ENCODE results near the gene PCDHGC4.
A peak's percentile ranks its signal among the peaks of the same experiment; 100 is the strongest.

PCDHGC4 gene

DNA sequence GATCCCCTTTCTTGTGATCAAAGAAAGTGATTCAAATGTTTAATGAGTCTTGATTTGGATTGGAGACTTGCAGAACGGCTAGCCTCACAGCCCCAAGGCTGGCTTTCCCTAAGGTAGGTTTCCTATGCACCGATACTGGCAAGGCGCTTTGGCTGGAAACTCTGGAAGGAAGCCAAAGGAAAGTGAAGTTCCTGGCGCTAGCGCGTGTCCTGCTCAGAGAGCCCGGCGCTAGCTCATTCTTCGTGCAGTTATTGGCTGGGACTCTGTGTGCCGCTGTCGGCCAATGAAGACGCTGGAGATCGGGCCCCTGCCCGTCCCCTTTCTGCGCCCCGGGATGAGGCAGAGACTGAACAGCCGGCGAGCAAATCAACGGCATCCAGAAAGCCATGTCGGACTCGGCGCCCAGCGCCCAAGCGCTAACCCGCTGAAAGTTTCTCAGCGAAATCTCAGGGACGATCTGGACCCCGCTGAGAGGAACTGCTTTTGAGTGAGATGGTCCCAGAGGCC, 9.2 kb upstream of the PCDHGC4 start, which contains the start of gene PCDHGC3:
PCDHGC3 (plus strand) TSS at position 342 of the 507 bp plus-strand sequence; CDS start at position 493, 151 bp downstream.
- Histone ChIP-seq H3K4me3 (ENCODE audit: low read length) (peak within 1 kb of the TSS; percentile 62), H3K4me2 (ENCODE audit: low read depth, low read length) (peak within 1 kb of the TSS; percentile 97), H3K27ac (ENCODE audit: low read length) (no peak within 1 kb of the TSS)

DNA sequence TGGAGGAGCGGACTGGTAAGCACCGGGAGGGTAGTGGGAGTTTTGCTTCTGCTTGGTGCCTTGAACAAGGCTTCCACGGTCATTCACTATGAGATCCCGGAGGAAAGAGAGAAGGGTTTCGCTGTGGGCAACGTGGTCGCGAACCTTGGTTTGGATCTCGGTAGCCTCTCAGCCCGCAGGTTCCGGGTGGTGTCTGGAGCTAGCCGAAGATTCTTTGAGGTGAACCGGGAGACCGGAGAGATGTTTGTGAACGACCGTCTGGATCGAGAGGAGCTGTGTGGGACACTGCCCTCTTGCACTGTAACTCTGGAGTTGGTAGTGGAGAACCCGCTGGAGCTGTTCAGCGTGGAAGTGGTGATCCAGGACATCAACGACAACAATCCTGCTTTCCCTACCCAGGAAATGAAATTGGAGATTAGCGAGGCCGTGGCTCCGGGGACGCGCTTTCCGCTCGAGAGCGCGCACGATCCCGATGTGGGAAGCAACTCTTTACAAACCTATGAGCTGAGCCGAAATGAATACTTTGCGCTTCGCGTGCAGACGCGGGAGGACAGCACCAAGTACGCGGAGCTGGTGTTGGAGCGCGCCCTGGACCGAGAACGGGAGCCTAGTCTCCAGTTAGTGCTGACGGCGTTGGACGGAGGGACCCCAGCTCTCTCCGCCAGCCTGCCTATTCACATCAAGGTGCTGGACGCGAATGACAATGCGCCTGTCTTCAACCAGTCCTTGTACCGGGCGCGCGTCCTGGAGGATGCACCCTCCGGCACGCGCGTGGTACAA, 8.5 kb upstream of the PCDHGC4 start:
- Histone ChIP-seq H3K9me3 (replicated peaks; ENCODE audit: insufficient read depth, low read length) (no peaks in the 10 kb centered on the region), H4K20me1 (ENCODE audit: insufficient read depth, low read length) (no peaks in the 10 kb centered on the region), H3K4me1 (ENCODE audit: low read length) (peaks cover 5% of the 10 kb centered on the region), H3K9ac (ENCODE audit: low read length) (peak overlapping the region; percentile 2; the same call in 1 of the 2 replicates), H3K27me3 (replicated peaks; ENCODE audit: insufficient read depth, low read length) (no peaks in the 10 kb centered on the region), H3K36me3 (replicated peaks; ENCODE audit: insufficient read depth, low read length) (no peaks in the 10 kb centered on the region), H3K4me3 (ENCODE audit: low read length) (peak overlapping the region; percentile 62), H3F3A (ENCODE audit: insufficient read depth, low read length) (no peaks in the 10 kb centered on the region), H3K79me2 (ENCODE audit: low read length) (no peaks in the 10 kb centered on the region), H2AFZ (ENCODE audit: low read length) (peak overlapping the region; percentile 75), H3K9me2 (replicated peaks; ENCODE audit: insufficient read depth, low read length) (no peaks in the 10 kb centered on the region), H3K27ac (ENCODE audit: low read length) (no peak overlapping the region), H3K4me2 (ENCODE audit: low read depth, low read length) (peak overlapping the region; percentile 97)
- TF ChIP-seq EZH2 (optimal IDR thresholded peaks at IDR 0.05; ENCODE audit: low read depth, low read length) (no peak), EZH2phosphoT487 (IDR thresholded peaks at IDR 0.05; ENCODE audit: low read length) (no peak)
- TF ChIP-seq, protein P1, sequence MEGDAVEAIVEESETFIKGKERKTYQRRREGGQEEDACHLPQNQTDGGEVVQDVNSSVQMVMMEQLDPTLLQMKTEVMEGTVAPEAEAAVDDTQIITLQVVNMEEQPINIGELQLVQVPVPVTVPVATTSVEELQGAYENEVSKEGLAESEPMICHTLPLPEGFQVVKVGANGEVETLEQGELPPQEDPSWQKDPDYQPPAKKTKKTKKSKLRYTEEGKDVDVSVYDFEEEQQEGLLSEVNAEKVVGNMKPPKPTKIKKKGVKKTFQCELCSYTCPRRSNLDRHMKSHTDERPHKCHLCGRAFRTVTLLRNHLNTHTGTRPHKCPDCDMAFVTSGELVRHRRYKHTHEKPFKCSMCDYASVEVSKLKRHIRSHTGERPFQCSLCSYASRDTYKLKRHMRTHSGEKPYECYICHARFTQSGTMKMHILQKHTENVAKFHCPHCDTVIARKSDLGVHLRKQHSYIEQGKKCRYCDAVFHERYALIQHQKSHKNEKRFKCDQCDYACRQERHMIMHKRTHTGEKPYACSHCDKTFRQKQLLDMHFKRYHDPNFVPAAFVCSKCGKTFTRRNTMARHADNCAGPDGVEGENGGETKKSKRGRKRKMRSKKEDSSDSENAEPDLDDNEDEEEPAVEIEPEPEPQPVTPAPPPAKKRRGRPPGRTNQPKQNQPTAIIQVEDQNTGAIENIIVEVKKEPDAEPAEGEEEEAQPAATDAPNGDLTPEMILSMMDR (IDR thresholded peaks at IDR 0.05; ENCODE audit: low read length) = no peak
- peak; percentile 16 for DNase-seq

More for the DNA sequence above, 9.2 kb upstream of the PCDHGC4 start, which contains the start of gene PCDHGC3:
- H3K27me3 ChIP-seq (replicated peaks; ENCODE audit: insufficient read depth, low read length) = no peaks in the 10 kb centered on the region
- no peaks in the 10 kb centered on the region for H3K79me2 ChIP-seq (ENCODE audit: low read length)
- no peaks in the 10 kb centered on the region for H3F3A ChIP-seq (ENCODE audit: insufficient read depth, low read length)
- no peaks in the 10 kb centered on the region for H3K9me2 ChIP-seq (replicated peaks; ENCODE audit: insufficient read depth, low read length)
- no peaks in the 10 kb centered on the region for H3K9me3 ChIP-seq (replicated peaks; ENCODE audit: insufficient read depth, low read length)
- peak within 1 kb of the TSS; percentile 75 for H2AFZ ChIP-seq (ENCODE audit: low read length)
- DNase-seq = peak; percentile 86
- no peaks in the 10 kb centered on the region for H3K36me3 ChIP-seq (replicated peaks; ENCODE audit: insufficient read depth, low read length)
- H4K20me1 ChIP-seq (ENCODE audit: insufficient read depth, low read length) = no peaks in the 10 kb centered on the region
- H3K9ac ChIP-seq (ENCODE audit: low read length) = peak within 1 kb of the TSS; percentile 22; the same call in 1 of the 2 replicates
- H3K4me1 ChIP-seq (ENCODE audit: low read length) = peaks cover 5% of the 10 kb centered on the region
- TF ChIP-seq, protein P1 (IDR thresholded peaks at IDR 0.05; ENCODE audit: low read length) = peak; percentile 52
- no peak for TF ChIP-seq EZH2 (optimal IDR thresholded peaks at IDR 0.05; ENCODE audit: low read depth, low read length)

DNA sequence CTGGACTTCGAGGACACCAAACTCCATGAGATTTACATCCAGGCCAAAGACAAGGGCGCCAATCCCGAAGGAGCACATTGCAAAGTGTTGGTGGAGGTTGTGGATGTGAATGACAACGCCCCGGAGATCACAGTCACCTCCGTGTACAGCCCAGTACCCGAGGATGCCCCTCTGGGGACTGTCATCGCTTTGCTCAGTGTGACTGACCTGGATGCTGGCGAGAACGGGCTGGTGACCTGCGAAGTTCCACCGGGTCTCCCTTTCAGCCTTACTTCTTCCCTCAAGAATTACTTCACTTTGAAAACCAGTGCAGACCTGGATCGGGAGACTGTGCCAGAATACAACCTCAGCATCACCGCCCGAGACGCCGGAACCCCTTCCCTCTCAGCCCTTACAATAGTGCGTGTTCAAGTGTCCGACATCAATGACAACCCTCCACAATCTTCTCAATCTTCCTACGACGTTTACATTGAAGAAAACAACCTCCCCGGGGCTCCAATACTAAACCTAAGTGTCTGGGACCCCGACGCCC, 7.7 kb upstream of the PCDHGC4 start:
- no peaks in the 10 kb centered on the region for H3K36me3 ChIP-seq (replicated peaks; ENCODE audit: insufficient read depth, low read length)
- peak overlapping the region; percentile 62 for H3K4me3 ChIP-seq (ENCODE audit: low read length)
- no peaks in the 10 kb centered on the region for H4K20me1 ChIP-seq (ENCODE audit: insufficient read depth, low read length)
- no peaks in the 10 kb centered on the region for H3K27me3 ChIP-seq (replicated peaks; ENCODE audit: insufficient read depth, low read length)
- H3K9me3 ChIP-seq (replicated peaks; ENCODE audit: insufficient read depth, low read length) = no peaks in the 10 kb centered on the region
- peak overlapping the region; percentile 97 for H3K4me2 ChIP-seq (ENCODE audit: low read depth, low read length)
- peaks cover 5% of the 10 kb centered on the region for H3K4me1 ChIP-seq (ENCODE audit: low read length)
- TF ChIP-seq EZH2 (optimal IDR thresholded peaks at IDR 0.05; ENCODE audit: low read depth, low read length) = no peak
- no peak for DNase-seq
- H3K79me2 ChIP-seq (ENCODE audit: low read length) = no peaks in the 10 kb centered on the region
- H3K9ac ChIP-seq (ENCODE audit: low read length) = no peak overlapping the region; the same call in 1 of the 2 replicates
- no peak overlapping the region for H2AFZ ChIP-seq (ENCODE audit: low read length)
- no peak overlapping the region for H3K27ac ChIP-seq (ENCODE audit: low read length)
- H3K9me2 ChIP-seq (replicated peaks; ENCODE audit: insufficient read depth, low read length) = no peaks in the 10 kb centered on the region
- H3F3A ChIP-seq (ENCODE audit: insufficient read depth, low read length) = no peaks in the 10 kb centered on the region

All from MM.1S (cell line).